NCI-H2171 treated with DMSO at 0.1 percent for 48 hours (cell line): ENCODE results near the gene PECR.

Experiments used
- DNase-seq: peaks from one replicate; lab custom pipeline; 2025; lab: John Stamatoyannopoulos, UW

Gene PECR

DNA sequence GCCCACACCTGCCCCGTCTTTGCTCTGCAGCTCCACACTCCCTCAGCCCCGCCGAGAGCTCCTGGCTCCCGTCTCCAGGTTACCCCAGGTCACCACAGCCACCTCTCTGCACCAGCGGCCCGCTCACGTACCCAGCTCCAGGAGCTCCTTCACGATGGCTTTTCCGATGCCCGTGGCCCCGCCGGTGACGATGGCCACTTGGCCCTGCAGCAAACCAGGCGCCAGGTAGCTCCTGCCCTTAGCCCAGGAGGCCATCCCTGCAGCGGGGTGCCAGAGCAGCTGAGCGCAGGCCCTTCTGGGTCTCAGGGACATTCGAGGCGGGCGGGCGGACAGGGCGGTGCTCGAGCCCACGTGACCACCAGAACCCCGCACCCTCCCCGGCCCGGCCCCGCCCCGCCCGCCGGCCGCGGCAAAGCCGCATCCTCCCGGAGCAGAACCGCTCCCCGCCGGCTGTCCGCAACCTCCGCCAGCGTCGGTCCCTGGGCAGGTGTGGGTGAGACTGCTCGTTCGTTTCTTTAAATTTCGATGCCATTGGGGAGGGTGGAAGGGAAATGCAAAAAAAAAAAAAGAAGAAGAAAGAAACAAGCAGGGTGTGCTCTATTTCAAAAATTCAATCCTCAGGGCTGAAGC is at the start of gene PECR, which contains the start of gene TMEM169:
TSS of gene PECR (minus strand) at position 323 of the 630 bp plus-strand sequence. CDS start at position 255, 68 bp downstream.
TSS of gene TMEM169 (plus strand) at position 433 of the 630 bp plus-strand sequence. CDS start 14,045 bp downstream, outside the sequence.
- peak; percentile 78 for DNase-seq

DNA sequence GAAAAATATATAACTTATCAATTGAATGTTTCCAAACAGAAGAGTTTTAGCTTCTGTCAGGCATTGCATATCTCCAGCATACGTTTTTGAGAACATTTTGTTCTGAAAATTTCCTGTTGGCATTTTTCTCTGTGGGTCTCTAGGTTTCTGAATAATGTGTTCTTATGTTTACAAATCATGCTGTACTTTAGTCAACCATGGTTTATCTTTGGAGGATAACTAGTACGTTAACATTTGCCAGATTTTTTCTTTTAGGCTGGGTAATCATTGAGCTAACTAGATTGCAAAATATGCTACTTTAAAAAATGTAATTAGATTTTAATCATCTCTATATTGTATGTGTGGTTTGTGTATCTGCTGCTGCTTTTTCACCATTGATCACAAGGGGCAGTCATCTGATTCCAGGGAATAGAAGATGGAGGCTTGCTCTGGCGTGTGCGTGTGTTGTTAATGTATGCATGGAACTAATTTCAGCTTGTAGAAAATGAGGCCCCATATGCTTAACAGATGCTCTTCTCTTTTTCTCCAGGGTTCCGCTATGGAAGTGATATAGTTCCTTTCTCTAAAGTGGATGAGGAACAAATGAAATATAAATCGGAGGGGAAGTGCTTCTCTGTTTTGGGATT is 48.9 kb upstream of the PECR start:
- no peak for DNase-seq

DNA sequence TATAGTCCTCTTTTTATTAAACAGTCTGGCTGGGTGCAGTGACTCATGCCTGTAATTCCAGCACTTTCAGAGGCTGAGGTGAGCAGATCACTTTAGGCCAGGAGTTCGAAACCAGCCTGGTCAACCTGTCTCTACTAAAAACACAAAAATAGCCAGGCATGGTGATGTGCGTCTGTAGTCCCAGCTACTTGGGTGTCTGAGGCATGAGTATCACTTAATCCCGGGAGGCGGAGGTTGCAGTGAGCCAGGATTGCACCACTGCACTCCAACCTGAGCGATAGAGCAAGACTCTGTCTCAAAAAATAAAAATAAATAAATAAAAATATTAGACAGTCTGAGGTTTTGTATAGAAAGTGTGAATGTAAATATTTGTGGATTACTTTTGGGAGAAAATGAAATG is 45.3 kb upstream of the PECR start:
- no peak for DNase-seq

DNA sequence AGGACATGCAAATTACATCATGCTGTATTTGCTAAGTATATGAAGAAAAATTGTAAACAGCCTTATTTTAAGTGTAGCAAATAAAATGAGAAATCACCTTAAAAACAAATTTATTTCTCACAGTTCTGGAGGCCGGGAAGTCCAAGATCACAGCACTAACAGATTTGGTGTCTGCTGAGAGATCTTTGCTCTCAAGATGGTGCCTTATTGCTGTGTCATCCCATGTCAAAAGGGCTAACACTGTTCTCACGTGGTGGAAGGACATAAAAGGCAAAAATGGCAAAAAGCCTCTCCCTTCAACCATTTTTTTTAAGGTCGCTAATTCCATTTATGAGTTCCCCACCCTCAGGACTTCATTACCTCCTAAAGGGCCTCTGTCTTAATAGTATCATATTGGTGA is 39.6 kb upstream of the PECR start:
- no peak for DNase-seq

DNA sequence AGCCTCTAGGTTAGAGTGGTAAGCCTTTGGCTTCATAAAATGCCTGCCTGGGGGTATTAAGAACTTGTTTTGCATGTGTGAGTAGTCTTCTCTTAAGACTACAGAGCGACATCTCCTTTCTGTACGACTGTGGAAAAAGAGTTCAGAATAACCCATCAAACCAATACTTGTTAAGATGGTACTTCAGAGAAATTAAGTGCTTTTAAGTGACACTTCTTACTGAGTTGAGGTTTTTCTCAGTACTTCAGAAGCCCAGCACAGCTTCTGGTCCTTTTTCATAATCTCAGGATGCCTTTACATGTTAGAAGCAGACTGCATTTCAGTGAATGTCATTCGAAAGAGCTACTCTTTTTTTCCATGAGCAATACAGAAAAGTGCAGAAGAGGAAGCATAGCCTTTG is 38.4 kb upstream of the PECR start:
- DNase-seq = no peak

DNA sequence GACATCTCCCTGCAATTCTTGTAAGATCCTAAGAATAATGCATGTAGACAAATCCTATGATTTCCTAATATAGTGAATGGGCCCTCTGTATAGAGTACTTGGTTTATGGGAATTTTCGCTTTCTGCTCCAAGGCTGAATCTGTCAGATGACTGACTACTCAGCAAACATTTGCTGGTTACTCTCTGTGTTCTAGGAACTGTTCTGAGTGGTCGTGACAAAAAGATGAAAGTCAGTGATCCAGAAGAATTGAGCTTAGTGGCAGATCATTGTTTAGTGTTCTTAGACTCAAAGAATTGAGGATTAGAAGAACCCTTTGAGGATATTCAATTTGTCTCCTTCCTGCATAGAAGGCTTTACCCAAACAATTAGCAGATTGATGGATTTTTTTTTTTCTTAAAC is 37.5 kb upstream of the PECR start:
- DNase-seq = no peak

DNA sequence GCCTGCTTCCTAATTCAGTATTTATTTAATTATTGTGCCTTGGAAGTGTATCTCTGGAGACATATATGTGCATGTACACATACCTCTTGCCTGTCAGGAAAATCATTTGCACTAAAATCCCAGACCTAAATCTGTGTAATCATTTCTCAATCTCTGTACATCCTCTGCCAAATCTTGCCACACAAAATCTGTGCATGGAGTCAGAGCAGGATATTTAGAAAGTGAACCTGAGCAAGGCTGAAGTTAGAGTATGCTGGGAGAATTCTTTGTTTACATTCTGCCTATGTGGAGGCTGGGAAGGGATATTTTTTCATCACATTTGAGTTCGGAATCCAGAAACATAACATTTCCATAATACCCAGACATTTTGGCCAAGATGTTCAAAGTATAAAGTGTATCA is 36.9 kb upstream of the PECR start:
- DNase-seq = no peak

DNA sequence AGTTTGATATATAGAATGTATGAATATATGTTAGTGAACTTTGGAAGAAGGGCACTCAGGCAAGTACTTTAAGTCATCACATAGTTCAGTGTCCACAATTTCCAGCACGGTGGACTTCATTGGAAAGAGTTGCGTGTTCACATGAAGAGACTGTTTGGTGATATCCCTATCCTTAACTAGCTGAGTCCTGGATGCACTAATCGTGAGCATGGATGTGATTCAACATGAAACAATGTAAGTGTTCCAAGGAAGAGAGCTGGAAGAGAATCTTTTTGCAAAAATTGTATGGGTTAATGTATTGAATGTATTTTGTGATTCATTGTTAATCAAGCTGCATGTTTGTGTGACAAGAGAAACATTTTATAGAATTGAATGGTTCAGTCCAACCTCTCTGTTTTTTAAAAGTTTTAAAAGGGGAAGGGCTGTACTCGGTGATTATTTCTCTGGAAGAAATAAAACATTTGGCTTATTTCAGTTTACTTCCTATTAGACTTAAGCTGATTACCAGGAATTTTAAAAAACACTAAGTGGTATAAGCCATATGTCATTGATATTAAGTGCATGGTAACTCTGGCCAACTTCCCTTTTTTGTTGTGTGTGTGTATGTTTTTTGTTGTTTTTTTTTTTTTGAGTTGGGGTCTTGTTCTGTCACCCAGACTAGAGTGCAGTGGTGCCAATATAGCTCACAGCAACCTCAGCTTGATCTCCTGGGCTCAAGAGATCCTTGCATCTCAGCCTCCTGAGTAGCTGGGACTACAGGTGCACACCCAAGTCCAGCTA is 36.1 kb upstream of the PECR start:
- no peak for DNase-seq

DNA sequence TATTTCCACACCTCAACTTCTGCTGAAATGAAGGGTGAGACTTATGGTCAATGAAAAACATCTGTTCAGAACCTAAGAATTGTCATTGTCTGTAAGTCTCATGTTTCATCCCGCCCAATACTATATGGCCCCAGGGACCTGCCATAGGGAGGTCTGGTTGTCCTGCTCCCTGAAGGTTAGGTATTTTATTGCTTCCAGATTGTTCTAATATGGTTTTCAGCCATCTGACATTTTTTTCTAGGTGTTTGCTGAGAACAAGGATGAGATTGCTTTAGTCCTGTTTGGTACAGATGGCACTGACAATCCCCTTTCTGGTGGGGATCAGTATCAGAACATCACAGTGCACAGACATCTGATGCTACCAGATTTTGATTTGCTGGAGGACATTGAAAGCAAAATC is 34.8 kb upstream of the PECR start:
- peak; percentile 96 for DNase-seq

DNA sequence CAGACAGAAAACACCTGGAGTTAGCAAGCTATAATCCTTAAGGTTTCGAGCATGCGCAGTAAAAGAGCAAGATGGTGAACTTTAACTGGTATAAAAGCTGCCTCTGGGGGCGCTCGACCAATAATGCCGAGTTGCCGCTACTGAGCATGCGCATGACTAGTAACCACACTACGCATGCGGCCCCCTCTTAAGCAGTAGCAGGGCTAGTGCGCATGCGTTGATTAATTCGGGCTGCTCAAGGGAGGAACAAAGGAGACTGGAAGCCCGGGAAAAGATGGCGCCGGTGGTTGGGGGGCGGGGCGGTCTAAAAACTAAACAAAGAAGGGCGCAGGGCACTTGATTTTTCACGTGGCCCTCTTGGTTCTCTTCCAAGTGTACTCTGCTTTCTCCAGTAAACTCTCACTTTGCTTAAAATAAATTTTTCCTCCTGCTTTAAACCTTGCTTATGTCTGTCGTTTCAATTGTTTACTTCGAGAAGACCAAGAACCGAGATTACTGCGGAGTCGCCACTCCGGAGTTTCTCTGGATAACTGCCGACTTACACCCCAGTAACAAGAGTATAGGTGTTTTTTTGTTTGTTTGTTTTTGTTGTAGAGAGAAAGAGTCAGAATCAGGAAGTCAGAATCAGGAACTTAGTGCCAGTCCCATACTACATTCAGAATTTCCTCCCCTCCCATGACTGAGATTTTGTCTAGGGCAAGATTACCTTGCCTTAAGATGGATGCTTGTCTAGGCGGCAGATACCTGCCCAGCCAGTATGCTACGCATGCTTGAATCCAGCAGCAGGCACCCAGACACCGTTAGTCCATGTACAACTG is 33.3 kb upstream of the PECR start:
- DNase-seq = peak; percentile 99

DNA sequence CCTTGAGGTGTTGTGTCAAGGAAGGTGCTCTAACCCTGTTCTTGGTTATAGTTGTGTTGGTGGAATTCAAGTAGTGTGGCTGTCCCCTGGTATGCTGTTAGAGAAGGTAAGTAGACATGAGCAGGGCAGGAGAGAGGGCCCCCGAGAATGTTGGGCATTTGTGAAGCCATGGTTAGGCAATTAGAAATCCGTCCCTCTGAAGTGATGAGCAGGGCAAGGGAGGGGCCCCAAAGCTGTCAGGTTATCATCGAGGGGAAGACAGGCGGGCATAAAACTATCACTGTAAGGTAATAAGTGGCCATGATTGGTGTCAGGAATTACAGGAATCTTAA is 32.7 kb upstream of the PECR start:
- no peak for DNase-seq

DNA sequence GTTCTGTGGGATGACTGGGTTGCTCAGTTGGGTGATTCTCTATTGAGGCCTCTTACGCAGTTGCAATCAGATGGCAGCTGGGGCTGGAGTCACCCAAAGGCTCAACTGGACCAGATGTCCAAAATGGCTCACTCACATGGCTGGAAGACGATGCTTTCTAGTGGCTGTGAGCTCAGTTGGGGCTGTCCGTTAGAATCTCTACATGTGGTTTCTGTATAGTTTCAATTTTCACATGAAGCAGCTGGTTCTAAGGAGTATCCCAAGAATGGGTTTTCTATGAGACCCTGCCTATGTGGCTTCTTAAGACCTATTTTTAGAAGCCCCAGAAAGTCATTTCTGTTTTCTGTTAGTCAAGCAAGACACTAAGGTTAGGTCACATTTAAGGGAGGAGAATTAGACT is 32.0 kb upstream of the PECR start:
- DNase-seq = no peak

DNA sequence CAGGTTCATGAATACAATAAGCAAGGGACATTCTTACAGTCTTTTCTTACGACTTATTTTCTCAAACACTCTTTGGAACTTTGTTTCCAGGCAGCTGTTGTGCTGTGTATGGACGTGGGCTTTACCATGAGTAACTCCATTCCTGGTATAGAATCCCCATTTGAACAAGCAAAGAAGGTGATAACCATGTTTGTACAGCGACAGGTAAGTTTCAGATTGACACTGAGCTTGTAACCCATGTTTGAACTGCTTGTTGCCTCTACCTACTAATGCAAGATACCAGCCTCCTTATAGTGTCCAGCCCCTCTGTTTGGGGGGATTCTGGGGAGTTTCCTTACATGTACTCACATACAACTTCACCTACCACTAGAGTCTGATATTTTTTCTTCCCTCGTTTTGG is 31.3 kb upstream of the PECR start:
- DNase-seq = no peak

DNA sequence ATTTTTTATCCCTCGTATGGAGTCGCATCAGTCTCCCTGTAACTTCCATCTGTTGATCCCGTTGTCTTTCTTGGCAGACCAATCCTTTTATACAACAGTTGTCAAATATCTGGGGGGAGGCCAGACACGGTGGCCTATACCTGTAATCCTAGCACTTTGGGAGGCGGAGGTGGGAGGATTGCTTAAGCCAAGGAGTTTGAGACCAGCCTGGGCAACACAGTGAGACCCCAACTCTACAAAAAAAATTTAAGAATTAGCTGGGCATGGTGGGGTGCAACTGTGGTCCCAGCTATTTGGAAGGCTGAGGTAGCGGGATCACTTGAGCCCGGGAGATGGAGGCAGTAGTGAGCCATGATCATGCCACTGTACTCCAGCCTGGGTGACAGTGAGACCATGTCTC is 29.5 kb upstream of the PECR start:
- no peak for DNase-seq

DNA sequence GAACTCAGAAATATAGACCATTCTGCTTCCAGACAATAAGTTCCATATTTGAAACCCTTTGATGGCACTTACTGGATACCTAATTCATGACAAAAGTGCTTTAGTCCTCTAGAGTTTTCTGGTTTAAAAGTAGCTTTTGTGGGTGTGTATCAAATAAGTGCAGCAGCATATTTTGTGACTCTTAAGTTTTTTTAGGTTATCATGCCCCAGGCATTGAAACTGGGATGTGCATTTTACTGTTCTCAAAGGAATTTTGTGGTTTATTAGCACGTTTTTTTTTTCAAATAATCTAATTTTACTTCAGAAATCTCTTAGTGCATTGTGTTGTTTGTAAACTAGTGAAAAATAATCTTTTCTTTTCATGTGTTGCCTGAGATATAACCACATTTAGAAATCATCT is 29.0 kb upstream of the PECR start:
- DNase-seq = no peak

DNA sequence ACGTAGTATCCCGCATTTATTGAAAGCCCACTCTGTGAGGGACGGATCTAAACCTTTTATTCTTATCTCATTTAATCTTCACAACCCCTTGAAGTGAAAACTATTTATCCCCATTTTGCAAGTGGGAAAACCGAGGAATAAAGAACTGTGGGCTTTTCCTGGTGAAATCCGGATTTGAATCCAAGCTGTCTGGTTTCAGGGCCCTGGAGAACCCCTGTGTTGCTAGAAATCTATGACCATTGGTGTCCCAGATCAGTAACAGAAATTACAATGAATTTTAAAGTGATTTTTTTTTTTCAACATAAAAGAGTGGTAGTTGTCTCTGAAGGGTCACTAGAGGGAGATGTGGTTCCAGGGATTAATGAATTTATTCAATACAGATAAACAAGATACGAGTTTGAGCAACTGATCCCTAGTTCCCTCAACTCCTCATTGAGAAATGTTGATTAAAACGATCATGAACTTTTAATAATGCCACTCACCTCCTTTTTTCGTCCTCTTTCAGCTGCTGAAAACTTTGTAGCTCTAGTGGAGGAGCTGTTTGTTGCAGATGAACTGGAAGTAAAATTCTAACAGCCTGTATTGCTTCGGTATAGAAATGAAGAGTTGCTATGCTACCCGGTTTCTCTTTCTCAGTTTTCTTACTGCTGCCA is 28.5 kb upstream of the PECR start:
- DNase-seq = peak; percentile 58

DNA sequence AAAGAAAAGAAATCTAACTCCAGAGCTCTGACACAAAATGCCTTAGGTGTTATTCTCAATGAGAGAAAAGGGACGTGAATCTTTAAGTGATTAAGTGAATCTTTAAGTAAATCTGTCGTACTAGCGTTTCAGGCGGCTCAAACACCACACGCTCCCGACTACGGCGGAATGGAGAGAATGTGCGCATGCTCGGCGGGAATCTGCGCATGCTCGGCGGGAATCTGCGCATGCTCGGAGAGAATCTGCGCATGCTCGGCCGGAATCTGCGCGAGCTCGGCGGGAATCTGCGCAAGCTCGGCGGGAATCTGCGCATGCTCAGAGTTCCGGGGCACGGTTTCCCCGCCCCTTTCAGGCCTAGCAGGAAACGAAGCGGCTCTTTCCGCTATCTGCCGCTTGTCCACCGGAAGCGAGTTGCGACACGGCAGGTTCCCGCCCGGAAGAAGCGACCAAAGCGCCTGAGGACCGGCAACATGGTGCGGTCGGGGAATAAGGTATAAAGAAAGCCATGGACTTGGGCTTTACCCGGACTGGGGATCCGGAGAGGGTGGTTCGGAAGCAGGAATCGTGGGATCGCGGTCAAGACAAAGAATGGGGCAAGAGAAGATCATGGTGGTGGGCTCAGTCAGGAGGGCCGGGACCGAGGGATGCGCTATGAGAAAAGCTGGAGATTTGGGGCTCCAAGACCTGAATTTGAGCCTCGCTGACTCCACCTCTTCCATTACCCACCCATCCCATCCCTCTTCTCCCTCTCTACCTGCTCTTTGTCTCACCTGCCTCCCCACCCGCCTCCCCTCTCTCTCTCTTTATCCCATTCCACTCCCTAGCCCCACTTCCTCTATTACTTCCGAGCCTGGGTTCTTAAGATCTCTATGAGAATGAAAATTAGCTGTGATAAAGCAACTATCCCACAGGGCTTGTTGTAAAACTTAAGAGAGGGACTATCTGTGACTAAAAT is 27.6 kb upstream of the PECR start, which contains the start of gene XRCC5:
TSS of gene XRCC5 (plus strand) at position 382 of the 955 bp plus-strand sequence. CDS start at position 471, 89 bp downstream.
- peak; percentile 96 for DNase-seq

DNA sequence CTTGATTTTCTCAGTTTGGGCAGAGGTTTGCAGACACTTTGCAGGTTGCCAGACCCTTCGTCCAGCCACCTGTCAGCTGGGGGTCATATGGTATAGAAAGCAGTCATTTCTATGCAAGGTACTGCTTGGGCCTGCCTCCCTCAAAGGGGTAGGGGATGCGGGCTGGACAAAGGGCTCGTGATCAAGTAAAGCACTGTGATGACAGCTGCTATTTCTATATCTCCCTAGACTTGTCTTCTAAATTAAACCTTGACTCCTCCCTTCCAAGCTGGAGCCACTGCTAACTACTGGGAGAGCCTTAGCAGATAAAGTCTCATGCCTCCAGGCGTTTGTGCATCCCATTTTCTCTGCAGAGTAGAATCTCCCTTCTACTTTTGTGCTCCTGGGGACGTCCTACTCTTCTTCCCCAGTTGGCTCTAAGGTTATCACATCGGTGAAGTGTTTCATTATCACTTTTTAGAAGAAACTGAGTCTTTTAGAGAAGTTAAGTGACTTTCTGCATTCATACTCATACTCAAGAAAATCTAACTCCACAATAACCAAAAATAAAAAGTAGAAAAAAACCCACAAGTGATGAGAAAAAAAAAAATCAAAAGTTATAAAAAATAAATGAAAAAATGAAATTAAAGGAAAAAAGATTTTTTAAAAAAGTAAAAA is 26.8 kb upstream of the PECR start:
- DNase-seq = no peak

DNA sequence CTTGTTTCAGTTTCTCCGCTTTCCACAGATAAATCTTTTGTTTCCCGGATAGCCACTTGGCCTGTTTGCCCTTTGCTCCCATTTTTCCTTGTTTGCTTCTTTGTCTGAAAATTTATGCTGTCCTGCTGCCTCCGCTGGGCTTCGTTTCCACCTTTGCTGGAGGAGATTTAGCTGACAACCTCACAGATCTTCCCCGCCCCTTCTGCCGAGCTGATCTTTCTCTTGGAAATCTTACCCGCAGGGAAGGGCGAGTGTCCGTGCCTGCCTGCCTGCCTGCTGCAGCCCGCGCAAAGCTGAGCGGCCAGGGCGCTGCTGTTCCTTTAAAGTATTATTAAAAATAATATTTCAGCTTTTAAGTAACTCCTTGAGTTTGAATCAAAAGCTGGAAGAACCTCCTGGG is 26.2 kb upstream of the PECR start:
- no peak for DNase-seq

DNA sequence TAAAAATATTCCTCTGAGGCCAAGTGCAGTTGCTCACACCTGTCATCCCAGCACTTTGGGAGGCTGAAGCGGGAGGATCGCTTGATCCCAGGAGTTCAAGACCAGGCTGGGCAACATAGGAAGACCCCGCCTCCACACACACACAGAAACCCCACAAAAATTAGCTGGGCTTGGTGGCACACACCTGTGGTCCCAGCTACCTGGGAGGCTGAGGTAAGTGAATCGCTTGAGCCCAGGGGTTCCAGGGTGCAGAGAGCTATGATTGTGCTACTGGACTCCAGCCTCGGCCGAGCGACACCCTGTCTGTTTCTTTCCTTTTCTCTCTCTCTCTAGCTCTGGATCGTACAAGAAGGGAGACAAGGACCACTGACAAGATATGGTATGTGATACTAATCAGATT is 25.7 kb upstream of the PECR start:
- DNase-seq = no peak
